ENCODE data around the gene MFSD11. TPM values are rescaled to one million over a fixed set of nuclear protein-coding genes. Genes with fewer than 3 reads are reported as not detected.

The MFSD11 gene
- total RNA-seq, 1 donor from 2014 or later, result 39.7 TPM

DNA sequence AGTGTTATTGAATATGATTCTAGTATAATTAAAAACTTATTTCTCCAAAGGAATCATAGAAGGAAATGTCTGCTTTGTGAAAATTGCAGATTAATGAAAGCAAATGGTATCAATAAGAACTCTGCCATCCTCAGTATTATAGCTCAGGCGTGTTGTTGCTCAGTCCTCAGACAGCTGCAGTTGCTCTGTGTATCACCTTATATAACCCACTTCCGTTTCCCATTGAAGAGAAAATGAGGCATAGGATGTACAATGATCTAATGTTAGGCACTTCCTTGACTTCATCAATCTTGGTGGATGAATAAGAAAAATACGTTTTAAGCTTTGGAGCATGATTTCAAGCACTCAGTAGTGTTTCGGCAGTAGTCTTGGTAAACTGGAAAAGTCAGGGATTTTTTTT is 14.1 kb downstream of the MFSD11 start:
- H3K27ac Mint-ChIP-seq, result no peak overlapping the region
- TF ChIP-seq, protein P1, sequence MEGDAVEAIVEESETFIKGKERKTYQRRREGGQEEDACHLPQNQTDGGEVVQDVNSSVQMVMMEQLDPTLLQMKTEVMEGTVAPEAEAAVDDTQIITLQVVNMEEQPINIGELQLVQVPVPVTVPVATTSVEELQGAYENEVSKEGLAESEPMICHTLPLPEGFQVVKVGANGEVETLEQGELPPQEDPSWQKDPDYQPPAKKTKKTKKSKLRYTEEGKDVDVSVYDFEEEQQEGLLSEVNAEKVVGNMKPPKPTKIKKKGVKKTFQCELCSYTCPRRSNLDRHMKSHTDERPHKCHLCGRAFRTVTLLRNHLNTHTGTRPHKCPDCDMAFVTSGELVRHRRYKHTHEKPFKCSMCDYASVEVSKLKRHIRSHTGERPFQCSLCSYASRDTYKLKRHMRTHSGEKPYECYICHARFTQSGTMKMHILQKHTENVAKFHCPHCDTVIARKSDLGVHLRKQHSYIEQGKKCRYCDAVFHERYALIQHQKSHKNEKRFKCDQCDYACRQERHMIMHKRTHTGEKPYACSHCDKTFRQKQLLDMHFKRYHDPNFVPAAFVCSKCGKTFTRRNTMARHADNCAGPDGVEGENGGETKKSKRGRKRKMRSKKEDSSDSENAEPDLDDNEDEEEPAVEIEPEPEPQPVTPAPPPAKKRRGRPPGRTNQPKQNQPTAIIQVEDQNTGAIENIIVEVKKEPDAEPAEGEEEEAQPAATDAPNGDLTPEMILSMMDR (IDR thresholded peaks at IDR 0.05; ENCODE audit: unreplicated experiment), result no peak

GRCh38 chr17:76753061-76753961 is 15.4 kb downstream of the MFSD11 start:
- Mint-ChIP-seq H3K4me1 (no peaks in the 10 kb centered on the region), H3K9me3 (no peaks in the 10 kb centered on the region)

More for the DNA sequence above, 14.1 kb downstream of the MFSD11 start:
- no peak for DNase-seq (ENCODE audit: low spot score in 2 of 2, unreplicated experiment in 2 of 2)
- Mint-ChIP-seq H3K27me3 (ENCODE audit: low read depth) (no peaks in the 10 kb centered on the region), H3K9me3 (no peaks in the 10 kb centered on the region), H3K36me3 (peaks cover 27% of the 10 kb centered on the region), H3K4me1 (no peaks in the 10 kb centered on the region), H3K4me3 (no peak overlapping the region)

GRCh38 chr17:76755285-76755684 is 17.4 kb downstream of the MFSD11 start:
- no peak for DNase-seq (ENCODE audit: low spot score in 2 of 2, unreplicated experiment in 2 of 2)
- peaks cover 30% of the 10 kb centered on the region for H3K36me3 Mint-ChIP-seq
- H3K4me1 Mint-ChIP-seq, result no peaks in the 10 kb centered on the region
- H3K27ac Mint-ChIP-seq, result no peak overlapping the region
- no peaks in the 10 kb centered on the region for H3K9me3 Mint-ChIP-seq
- no peaks in the 10 kb centered on the region for H3K27me3 Mint-ChIP-seq (ENCODE audit: low read depth)
- TF ChIP-seq, protein P1 (IDR thresholded peaks at IDR 0.05; ENCODE audit: unreplicated experiment), result no peak
- no peak overlapping the region for H3K4me3 Mint-ChIP-seq

More at GRCh38 chr17:76753061-76753961, 15.4 kb downstream of the MFSD11 start:
- H3K27me3 Mint-ChIP-seq (ENCODE audit: low read depth), result no peaks in the 10 kb centered on the region
- H3K36me3 Mint-ChIP-seq, result peaks cover 30% of the 10 kb centered on the region
- TF ChIP-seq, protein P1 (IDR thresholded peaks at IDR 0.05; ENCODE audit: unreplicated experiment), result no peak
- no peak overlapping the region for H3K27ac Mint-ChIP-seq
- DNase-seq (ENCODE audit: low spot score in 2 of 2, unreplicated experiment in 2 of 2), result no peak
- no peak overlapping the region for H3K4me3 Mint-ChIP-seq

GRCh38 chr17:76757256-76757655 is 19.3 kb downstream of the MFSD11 start:
- H3K27ac Mint-ChIP-seq, result no peak overlapping the region
- H3K27me3 Mint-ChIP-seq (ENCODE audit: low read depth), result no peaks in the 10 kb centered on the region
- H3K36me3 Mint-ChIP-seq, result peaks cover 33% of the 10 kb centered on the region
- peaks cover 4% of the 10 kb centered on the region for H3K9me3 Mint-ChIP-seq
- TF ChIP-seq, protein P1 (IDR thresholded peaks at IDR 0.05; ENCODE audit: unreplicated experiment), result no peak
- no peaks in the 10 kb centered on the region for H3K4me1 Mint-ChIP-seq
- no peak overlapping the region for H3K4me3 Mint-ChIP-seq
- no peak for DNase-seq (ENCODE audit: low spot score in 2 of 2, unreplicated experiment in 2 of 2)

DNA sequence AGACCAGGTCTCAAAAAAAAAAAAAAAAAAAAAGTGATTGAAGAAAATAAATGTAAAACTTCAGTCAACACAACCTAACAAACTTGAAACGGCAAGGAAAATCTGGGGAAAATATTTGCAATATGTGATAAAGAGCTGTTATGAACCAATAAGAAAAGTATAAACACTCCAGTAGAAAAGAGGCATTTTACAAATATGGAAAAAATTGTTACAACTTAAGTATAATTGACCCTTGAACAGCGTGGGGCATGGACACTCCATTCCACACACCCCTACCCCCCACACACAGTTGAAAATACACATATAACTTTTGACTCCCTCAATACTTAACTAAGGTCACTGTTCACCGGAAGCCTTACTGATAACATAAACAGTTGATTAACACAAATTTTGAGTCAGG is 20.7 kb downstream of the MFSD11 start:
- no peaks in the 10 kb centered on the region for H3K4me1 Mint-ChIP-seq
- H3K27me3 Mint-ChIP-seq (ENCODE audit: low read depth), result no peaks in the 10 kb centered on the region
- TF ChIP-seq, protein P1 (IDR thresholded peaks at IDR 0.05; ENCODE audit: unreplicated experiment), result no peak
- DNase-seq (ENCODE audit: low spot score in 2 of 2, unreplicated experiment in 2 of 2), result no peak
- peaks cover 30% of the 10 kb centered on the region for H3K36me3 Mint-ChIP-seq
- no peak overlapping the region for H3K4me3 Mint-ChIP-seq
- peaks cover 8% of the 10 kb centered on the region for H3K9me3 Mint-ChIP-seq
- no peak overlapping the region for H3K27ac Mint-ChIP-seq

Data from mesothelial cell of epicardium (in vitro differentiated cells).